ENCODE measurements around the gene PROSER2.
"Not testable (repeated sequence)": the region's sequence is repeated elsewhere in the genome, so short reads cannot be mapped to it uniquely, and the experiment has no call there.

Gene PROSER2

DNA sequence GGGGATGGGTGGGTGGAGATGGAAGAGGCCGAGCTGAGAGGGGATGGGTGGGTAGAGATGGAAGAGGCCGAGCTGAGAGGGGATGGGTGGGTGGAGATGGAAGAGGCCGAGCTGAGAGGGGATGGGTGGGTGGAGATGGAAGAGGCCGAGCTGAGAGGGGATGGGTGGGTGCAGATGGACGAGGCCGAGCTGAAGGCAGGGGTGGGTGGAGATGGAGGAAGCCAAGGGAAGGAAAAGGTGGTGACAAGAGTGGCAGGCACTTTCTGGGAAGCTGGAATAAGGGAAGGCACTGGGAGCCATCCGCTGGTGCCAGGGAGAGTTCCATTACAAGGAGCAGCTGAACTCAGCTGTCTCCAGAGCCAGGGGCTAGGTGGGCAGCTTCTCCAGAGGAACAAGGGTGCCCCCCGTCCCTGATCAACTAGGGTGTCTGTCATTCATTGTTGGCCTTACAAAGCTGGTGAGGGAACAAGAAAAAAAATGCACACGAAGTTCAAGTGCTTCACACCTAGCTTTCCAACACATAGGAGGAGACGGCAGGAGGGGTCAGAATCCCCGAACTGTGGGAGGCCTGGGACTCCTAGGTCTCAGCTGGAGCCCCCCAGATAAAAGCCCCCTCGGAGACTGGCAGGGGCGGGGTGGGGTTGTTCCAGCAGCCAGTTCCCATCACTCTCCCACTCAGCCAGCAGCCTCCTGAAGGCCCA, 62.4 kb downstream of the PROSER2 start:
- no peak for DNase-seq (ENCODE audit: low read depth in 2 of 2)

DNA sequence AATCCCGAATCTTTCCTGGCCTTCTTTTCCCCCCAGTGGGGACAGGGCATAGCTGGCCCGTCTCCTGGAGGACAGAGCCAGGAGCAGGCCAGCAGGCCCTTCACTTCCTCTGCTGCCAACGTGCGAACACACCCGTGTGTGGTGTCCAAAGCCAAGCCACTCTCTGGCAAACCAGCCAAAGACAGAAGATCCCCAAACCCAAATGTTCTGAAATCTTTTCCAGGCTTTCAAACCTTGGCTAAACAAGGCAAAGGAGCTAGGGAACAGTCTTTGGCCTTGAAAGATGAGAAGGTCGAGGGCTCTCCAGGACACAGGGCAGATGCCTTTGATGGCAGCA, 63.0 kb downstream of the PROSER2 start:
- DNase-seq (ENCODE audit: low read depth in 2 of 2): no peak

DNA sequence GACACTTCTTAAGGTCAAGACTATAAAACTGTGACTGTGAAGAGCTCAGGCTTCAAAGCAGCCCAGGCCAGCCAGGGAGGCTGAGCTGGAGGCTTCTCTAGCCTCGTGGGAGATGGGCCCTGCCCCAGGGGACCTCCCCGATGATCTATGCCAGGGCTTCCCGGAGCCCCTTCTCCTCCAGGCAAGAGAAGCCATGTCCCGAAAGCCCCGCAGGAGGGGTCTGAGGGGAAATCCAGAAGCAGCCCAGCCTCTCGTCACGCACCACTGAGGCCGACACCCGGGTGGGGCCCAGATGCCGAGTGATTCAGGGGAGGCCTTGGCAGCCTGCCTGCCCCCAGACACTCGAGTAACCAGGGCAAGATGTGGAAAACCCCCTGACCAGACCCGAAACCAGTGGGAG, 63.7 kb downstream of the PROSER2 start:
- no peak for DNase-seq (ENCODE audit: low read depth in 2 of 2)

DNA sequence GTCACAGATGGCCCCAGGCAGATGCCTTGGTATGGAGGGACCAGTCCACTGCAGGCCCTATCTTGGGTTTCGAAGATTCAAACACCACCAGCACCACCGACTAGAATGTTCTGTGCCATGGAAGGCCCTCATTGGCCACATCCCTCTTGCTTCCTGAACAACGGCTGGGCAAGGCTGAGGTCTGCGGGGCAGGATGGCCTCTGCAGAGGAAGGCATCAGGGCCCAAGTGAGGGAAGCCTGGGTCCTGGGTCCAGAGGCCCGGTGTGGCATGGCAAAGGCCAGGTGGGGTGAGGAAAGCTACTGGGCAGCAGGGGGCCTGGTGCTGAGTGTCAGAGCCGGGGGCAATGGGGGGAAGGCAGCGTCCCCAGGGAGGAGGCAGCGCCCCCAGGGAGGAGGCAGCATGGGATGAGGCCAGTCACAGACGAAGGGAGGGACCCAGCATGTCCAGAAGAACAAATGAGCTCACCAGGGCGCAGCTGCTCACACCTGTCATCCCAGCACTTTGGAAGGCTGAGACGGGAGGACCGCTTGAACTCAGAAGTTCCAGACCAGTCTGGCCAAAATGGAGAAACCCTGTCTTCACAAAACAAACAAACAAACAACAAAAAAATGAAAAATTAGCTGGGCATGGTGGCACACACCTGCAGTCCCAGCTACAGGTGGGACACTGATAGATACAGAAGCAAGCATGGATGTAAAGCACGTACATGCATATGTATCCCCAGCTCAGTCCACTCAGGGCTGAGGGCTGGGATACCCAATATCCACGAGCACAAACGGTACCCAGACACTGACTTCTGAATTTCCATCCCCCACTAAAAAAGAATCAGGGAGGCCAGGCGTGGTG, 64.4 kb downstream of the PROSER2 start:
- no peak for DNase-seq (ENCODE audit: low read depth in 2 of 2)

DNA sequence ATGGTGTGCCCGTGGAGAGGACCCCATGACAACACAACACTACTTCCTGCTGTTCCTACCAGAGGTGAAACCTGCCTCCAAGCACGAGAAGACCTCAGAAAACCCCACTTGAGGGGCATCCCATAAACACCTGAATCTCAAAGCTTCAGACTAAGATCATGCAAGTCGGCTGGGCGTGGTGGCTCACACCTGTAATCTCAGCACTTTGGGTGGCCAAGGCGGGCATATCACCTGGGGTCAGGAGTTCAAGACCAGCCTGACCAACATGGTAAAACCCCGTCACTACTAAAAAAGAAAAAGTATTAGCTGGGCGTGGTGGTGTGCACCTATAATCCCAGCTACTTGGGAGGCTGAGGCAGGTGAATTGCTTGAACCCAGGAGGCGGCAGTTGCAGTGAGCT, 66.1 kb downstream of the PROSER2 start:
- DNase-seq (ENCODE audit: low read depth in 2 of 2): not testable (repeated sequence)

DNA sequence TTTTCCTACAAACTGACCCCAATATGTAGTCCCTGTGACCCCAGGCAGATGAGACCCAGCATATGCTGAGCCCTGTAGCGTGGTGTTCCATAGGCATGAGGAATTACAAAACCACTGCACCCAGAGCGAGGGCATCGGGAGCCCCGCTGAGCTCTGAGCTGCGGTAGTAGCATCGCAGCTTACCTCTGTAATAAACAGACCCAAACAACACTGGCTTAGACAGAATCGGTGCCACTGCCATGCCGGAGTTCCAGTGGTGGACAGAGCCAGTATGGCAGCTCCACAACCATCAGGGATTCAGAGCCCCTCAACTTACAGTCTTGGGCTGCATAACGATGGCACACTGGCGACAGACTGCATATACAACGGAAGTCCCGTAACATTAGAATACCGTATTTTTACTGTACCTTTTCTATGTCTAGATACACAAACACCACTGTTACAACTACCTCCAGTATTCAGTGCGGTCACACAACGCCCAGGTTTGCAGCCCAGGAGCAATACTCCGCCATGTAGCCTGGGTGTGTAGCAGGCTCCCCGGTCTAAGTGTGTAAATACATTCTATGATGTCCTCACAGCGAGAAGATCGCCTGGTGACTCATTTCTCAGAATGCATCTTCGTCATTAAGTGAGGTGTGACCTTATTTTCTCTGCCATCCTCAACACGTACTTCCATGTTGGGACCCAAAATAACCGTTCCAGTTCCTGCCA, 68.8 kb downstream of the PROSER2 start:
- DNase-seq (ENCODE audit: low read depth in 2 of 2): no peak

DNA sequence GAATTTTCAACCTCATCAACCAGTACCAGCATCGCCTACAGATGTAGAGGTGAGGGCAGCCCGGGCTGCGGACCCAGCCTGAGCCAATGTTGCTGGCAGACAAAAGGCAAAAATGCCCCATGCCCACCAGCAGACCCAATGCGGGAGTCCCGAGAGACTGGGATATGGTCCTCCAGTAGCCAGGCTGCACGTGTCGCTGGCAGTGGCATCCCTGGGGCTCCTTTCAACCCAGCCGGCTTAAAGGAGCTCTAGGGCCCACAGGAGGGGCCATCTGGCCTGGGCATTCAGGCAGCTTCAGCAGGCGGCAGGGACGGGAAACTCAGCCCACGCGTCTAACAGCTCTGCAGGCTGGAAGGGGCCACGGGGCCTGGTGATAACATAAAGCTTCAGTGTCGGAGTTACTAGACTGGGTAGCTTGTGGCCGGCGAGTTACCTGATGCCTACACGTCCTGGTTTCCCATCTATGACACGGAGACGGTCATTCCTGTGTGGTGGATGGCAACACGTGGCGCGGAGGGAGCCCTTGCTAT, 70.7 kb downstream of the PROSER2 start:
- no peak for DNase-seq (ENCODE audit: low read depth in 2 of 2)

DNA sequence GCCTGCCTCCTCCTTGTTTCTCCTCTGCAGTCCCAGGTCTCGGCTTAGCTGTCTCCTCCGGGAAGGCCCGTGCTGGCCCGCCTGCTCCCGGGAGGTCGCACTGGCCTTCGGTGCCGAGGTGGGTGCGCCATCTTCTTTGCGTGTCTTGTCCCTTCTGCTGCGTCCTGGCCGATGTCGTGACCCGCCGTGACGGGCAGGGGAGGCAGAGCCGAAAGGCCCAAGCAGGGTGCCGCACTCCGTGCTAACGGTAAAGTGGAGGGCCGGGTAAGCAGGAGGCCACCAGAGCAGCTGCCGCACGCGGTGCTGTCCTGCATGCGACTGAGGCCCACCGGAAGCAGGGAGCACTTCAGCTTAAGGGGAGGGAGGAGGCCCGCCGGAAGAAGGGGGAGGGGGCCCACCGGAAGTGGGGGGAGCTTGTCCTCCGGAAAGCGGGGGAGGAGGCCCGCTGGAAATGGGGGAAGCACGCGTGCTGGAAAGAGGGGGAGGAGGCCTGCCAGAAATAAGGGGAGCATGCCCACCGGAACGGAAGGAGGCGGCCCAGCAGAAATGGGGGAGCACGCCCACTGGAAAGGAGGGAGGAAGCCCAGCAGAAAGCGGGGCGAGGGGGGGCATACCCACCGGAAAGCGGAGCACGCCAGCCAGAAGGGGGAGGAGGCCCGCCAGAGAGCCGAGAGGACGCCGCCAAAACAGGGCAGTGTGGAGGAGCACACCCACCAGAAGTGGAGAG, 71.4 kb downstream of the PROSER2 start:
- no peak for DNase-seq (ENCODE audit: low read depth in 2 of 2)

DNA sequence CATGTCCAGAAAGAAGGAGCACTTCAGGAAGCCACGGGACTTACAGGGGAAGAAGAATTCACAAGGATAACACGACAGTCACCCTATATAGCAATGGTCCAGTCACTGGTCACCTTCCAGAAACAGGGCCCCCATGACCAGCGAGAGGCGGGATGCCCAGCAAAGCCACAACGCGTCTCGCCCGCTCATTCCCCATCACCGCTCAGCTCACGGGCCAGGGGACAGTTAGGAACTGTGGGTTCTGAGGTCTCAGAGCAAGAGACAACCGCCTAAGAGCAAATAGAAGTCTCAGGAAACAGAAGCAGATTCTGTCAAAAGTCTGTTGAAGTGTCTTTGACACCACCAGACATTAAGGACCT, 71.9 kb downstream of the PROSER2 start:
- no peak for DNase-seq (ENCODE audit: low read depth in 2 of 2)

DNA sequence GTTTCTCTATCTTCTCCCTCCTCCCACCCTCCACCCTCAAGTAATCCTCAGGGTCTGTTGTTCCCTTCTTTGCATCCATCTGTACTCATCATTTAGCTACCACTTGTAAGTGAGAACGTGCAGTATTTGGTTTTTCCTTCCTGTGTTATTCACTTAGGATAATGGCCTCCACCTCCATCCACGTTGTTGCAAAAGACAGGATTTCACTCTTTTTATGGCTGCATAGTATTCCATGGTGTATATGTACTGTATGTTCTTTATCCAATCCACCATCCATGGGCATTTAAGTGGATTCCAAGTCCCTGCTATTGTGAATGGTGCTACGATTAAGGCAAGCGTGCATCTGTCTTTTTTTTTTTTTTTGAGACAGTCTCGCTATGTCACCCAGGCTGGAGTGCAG, 72.4 kb downstream of the PROSER2 start:
- DNase-seq (ENCODE audit: low read depth in 2 of 2): no peak

DNA sequence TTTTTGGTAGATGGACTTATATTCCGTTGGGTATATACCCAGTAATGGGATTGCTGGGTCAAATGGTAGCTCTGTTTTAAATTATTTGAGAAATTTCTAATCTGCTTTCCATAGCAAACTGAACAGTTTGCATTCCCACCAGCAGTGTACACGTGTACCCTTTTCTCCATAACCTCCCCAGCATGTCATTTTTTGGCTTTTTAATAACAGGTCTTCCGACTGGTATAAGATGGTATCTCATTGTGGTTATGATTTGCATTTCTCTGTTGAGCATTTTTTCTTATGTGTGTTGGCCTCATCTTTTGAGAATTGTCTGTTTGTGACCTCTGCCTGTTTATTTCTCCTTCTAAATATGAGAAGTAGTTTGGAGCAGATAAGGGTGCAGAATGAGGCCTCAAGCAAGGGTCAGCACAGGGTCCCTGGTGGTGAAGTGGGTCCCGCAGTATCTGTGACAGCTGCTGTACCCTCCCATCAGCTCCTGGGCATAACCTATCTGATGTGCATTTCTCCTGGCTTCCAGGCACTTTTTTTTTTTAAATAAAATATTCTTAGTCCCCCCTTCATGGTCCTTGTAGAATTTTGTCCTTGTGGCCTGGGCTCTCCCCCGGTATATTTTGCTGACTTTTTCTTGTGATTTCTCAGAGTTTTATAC, 73.5 kb downstream of the PROSER2 start:
- DNase-seq (ENCODE audit: low read depth in 2 of 2): no peak

DNA sequence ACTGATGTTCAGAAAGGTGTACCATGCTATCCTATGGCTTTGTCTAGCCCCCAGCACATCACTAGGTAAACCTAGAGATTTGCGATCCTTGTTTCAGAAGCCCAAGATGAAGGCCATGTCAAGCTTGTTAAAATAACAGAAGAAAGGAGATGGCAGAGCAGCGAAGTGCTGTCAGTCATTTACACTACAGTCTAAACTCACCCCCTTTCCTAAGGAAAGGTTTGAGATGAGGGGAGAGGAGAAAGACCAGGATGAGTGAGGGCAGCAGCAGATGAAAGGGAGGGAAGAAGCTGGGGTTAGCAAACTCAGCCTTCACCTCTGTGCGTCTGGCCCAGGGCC, 74.8 kb downstream of the PROSER2 start:
- DNase-seq (ENCODE audit: low read depth in 2 of 2): no peak

DNA sequence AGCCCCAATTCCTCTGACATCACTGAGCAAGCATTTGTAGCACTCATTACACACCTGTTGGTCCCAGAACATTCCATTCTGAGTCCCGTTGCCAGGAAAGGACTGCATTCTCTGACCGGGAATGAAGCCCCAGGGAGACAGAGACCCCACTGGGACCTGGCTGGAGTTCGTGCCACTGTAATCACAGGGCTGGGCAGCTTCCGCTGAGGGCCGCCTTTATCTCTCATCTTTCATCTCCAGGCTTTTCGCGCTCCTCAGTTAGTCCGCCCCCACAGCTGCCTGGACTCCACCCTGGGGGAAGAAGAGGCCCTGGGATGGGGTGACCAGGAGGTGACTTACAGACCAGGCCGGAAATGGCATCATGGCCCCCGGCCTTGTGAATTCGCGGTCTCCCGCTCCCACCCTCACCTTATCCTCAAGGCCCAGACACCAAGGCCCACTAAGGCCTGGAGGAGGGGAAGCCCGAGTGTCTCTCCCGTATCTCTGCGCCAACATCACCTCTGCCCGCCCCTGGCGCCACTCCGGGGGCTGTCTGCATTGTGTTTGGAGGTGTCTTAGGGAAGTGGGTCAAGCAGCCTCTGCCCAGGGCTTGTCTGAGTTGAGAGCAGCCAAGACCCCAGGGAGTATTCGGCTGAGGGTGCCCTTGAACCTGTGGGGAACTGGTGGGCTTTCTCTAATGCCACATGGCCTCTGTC, 75.4 kb downstream of the PROSER2 start:
- DNase-seq (ENCODE audit: low read depth in 2 of 2): no peak

DNA sequence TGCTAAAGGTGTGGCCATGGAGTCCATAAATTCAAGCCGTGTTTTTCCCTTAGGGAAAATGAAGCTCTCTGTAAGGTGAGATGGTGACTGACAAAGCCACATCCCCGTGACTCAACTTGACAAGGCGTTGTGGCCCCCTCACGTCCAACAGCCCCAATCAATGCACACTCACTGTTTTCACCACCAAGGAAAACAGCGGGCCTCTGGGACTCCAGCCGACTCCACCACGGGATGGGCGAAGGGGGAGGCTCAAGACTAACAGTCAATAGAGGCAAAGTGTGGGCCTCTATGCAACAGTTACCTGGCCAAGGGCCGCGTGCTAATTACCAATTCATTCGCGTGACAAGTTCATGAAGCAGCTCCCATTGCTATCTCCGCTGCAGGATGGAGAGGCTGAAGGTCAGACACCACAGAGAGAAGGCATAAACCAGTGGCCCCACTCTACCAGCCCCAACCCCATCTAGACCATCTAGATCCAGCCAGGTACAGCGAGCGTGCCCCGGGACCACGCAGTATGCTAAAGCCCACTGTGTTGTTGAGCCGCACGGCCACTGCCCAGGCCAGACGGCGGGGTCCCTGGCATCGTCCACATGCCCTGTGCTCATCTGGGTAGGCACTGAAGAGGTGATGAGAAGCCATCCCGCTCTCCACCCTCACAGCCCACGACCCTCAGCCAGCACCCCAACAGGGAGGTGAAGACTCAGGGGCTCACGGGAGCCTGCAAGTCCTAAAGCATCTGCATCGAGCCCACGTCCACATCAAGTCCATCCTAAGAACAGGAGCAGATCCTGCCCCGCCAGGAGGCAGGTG, 76.1 kb downstream of the PROSER2 start:
- no peak for DNase-seq (ENCODE audit: low read depth in 2 of 2)

DNA sequence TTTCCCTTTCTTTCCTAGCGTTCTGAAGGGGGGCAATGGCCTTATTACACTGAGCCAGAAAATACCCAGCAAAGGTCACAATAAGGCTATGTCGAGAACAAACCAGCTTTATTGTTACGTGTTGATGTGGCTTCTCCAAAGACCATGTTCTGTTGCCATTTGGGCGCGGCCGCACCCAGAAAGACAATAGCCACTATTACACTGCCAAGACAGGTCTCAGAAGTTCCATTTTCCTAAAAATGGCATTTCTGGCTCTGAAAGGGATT, 77.8 kb downstream of the PROSER2 start:
- DNase-seq (ENCODE audit: low read depth in 2 of 2): no peak

DNA sequence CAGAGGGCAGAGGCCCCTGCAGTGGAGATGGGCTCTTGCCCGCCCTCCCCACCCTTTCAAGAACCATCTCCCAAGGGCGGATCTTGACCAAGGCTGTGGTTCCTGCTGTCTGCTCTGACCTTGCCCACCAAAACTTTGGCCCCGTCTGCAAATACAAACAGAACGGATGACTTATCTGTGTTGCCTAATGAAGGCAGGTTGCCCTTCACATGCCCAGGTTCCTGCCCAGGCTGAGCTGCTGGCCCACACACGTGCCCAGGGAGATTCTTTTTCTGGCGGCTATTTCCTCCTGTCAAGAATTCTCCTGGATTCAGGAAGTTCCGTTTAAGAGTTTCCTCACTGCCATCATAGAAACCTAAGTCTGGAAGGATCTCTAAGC, 78.3 kb downstream of the PROSER2 start:
- DNase-seq (ENCODE audit: low read depth in 2 of 2): no peak

DNA sequence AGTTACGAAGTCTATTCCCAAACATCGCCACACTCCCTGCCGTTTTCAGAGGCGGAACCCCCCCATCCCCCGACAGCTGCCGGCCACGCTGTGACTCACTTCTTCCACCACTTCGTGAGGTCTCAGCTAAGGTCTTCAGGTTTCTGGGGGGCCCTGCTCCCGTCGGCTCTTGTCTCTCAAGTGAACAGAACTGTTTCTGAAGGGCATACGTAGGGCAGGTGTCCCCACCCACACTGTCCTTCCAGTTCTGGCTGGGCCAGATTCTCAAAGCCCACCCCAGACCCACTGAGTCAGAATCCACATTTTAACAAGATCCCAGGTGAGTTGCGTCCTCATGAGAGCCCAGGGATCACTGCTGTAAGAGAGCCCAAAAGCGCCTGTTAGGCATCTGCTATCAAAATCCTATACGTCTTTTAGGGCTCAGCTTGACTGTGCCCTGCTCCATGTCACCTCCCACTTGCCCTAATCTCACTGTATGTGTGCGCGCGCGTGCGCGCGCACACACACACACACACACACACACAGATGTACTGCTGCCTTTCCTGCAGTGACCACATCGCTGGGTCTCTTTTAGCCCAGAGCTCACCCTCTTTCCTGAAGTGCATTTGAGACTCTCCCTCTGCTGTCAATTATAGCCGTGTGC, 78.8 kb downstream of the PROSER2 start:
- DNase-seq (ENCODE audit: low read depth in 2 of 2): no peak

DNA sequence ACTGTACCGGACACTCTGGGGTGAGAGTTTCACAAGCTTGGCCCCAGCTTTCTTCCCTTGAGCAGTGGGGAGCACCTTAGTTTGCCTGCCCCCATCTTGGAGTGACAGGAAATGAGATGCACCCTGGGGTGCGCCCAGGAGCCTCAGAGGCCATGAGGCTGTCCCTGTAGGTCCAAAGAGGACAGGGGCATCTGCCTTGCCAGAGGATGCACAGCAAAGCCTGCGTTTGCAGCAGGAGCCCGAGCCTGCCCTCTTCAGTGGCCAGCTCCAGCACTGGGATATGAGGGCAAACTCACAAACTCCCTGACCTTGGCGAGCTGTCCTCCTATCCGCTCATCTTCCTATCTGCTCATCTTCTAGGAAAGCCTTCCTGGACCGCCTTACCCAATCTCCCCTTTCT, 79.5 kb downstream of the PROSER2 start:
- no peak for DNase-seq (ENCODE audit: low read depth in 2 of 2)

DNA sequence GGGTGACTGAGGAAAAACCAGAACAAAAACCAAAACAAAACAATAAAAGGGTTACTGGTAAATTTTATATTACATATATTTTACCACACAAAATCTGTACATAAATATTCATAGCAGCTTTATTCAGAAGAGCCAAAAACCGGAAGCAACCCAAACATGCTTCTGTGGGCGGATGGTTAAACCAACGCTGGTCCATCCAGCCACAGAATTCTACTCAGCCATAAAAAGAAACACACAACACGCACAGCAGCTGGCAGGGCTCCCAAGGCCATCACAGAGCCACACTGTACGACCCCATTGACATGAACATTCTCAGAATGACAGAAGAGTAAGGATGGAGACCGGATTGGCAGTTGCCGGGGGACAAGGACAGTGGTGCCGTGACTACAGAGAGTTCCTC, 83.6 kb downstream of the PROSER2 start:
- no peak for DNase-seq (ENCODE audit: low read depth in 2 of 2)

DNA sequence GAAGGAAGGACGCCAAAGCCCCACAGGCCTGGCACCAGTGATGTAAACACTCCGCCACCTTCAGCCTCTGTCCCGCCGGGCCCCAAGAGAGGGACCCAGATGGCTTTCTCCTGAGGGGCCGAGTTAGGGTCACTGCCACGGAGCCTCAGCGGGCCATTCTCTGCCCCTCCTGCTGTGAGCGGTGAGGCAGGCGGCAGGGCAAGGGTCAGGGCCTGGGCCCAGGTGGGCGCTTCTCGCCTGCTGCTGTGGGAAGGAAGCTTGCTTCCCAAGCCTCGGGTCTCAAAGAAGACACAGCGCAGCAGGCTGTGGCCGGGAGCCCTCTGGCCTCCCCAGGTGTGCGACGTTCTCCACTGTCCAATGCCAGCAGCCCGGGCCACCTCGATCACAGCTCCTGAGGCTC, 84.8 kb downstream of the PROSER2 start:
- DNase-seq (ENCODE audit: low read depth in 2 of 2): no peak

All from stimulated activated CD4-positive, alpha-beta T cell treated with anti-CD3 and anti-CD28 coated beads, Interleukin-12 subunit alpha, Interleukin-12 subunit beta, amount 100 ng/mL, for 24 hours (primary cell).